ENCODE measurements around the gene ISLR2. TPM values are rescaled to one million over a fixed set of nuclear protein-coding genes. Genes with fewer than 3 reads are reported as not detected.
"Not testable (repeated sequence)": the region's sequence is repeated elsewhere in the genome, so short reads cannot be mapped to it uniquely, and the experiment has no call there.

The ISLR2 gene, protein sequence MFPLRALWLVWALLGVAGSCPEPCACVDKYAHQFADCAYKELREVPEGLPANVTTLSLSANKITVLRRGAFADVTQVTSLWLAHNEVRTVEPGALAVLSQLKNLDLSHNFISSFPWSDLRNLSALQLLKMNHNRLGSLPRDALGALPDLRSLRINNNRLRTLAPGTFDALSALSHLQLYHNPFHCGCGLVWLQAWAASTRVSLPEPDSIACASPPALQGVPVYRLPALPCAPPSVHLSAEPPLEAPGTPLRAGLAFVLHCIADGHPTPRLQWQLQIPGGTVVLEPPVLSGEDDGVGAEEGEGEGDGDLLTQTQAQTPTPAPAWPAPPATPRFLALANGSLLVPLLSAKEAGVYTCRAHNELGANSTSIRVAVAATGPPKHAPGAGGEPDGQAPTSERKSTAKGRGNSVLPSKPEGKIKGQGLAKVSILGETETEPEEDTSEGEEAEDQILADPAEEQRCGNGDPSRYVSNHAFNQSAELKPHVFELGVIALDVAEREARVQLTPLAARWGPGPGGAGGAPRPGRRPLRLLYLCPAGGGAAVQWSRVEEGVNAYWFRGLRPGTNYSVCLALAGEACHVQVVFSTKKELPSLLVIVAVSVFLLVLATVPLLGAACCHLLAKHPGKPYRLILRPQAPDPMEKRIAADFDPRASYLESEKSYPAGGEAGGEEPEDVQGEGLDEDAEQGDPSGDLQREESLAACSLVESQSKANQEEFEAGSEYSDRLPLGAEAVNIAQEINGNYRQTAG
- not detected in 3 replicates for polyA plus RNA-seq
- polyA plus RNA-seq (2011; ENCODE audit: low read depth), result not detected
- not detected in 2 replicates for polyA plus RNA-seq (2011; cell fraction: cytosol; rRNA removed)
- 0.03 TPM in 1 of 2 replicates, not detected in the other for polyA plus RNA-seq (2011; cell fraction: nucleus; rRNA removed)
- polyA plus RNA-seq (2012; ENCODE audit: low replicate concordance), result not detected in 2 replicates
- not detected in 3 replicates for polyA minus RNA-seq
- polyA minus RNA-seq (2011; cell fraction: cytosol; rRNA and poly(A)+ RNA removed), result not detected
- polyA minus RNA-seq (2011; cell fraction: nucleus; rRNA and poly(A)+ RNA removed), result not detected in 2 replicates

DNA sequence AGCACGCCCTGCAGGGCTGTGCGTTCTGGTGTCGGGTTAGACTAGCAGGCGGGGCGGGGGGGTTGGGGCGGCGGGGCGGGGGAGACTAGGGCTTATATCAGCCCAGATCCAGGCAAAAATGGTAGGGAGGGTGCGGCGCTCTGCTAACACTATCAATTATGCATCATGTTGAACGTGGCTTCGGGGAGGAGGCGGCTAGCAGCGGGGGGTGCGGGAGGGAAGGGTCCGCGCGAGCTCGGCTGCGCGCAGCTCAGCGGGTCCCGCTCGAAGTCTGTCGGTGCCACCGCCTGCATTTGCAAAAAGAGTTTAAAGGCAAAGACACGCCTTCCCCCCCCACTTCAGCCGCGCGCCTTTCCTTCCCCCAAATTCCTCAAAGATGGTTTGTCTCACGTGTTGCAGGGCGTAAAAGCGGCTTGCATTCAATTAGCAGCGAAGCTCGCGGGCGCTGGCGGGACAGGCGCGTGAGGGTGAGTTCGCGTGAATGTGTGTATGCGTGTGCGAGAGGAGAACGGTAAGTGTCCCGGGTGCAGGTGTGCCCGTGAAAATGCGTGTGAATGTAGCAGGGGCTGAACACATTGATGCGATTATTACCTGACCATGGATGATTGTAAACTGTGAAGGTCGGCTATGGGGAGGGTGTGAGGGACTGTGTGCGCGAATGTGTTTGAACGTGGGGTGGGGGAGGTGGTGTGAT lies at the start of gene ISLR2:
TSS of gene ISLR2 (plus strand) at position 432 of the 694 bp plus-strand sequence. CDS start 2,169 bp downstream, outside the sequence.
- peaks cover 78% of the 10 kb centered on the region for H3K27me3 ChIP-seq (ENCODE audit: control insufficient read depth, extremely low read depth, insufficient read depth, low read length)
- no peaks in the 10 kb centered on the region for H3K9me1 ChIP-seq (ENCODE audit: control insufficient read depth, extremely low read depth, insufficient read depth, low read length)
- no peaks in the 10 kb centered on the region for H3K9me3 ChIP-seq (ENCODE audit: control insufficient read depth, low read depth, low read length)
- no peak for DNase-seq (ENCODE audit: low read depth, low spot score)
- no peak within 1 kb of the TSS for H3K27ac ChIP-seq (ENCODE audit: control insufficient read depth, insufficient read depth, low read length)
- H3K4me3 ChIP-seq (ENCODE audit: control insufficient read depth in 2 of 3, extremely low read depth in 1 of 3, insufficient read depth in 2 of 3, low read depth in 1 of 3, low read length in 3 of 3), result no peak within 1 kb of the TSS
- H3K9ac ChIP-seq (ENCODE audit: control insufficient read depth, extremely low read depth, insufficient read depth, low read length), result no peak within 1 kb of the TSS
- TF ChIP-seq EZH2 (IDR thresholded peaks at IDR 0.05; ENCODE audit: low read length), result peak; percentile 90
- TF ChIP-seq, protein P1, sequence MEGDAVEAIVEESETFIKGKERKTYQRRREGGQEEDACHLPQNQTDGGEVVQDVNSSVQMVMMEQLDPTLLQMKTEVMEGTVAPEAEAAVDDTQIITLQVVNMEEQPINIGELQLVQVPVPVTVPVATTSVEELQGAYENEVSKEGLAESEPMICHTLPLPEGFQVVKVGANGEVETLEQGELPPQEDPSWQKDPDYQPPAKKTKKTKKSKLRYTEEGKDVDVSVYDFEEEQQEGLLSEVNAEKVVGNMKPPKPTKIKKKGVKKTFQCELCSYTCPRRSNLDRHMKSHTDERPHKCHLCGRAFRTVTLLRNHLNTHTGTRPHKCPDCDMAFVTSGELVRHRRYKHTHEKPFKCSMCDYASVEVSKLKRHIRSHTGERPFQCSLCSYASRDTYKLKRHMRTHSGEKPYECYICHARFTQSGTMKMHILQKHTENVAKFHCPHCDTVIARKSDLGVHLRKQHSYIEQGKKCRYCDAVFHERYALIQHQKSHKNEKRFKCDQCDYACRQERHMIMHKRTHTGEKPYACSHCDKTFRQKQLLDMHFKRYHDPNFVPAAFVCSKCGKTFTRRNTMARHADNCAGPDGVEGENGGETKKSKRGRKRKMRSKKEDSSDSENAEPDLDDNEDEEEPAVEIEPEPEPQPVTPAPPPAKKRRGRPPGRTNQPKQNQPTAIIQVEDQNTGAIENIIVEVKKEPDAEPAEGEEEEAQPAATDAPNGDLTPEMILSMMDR (optimal IDR thresholded peaks at IDR 0.05 in 1 of 3, IDR thresholded peaks at IDR 0.05 in 1 of 3, conservative IDR thresholded peaks at IDR 0.05 in 1 of 3; ENCODE audit: extremely low read depth in 1 of 3, insufficient read depth in 2 of 3, low read length in 3 of 3), result no peak
- no peak for FAIRE-seq
- H3K4me2 ChIP-seq (ENCODE audit: control insufficient read depth, extremely low read depth, insufficient read depth, low read depth, low read length), result no peak within 1 kb of the TSS
- H2AFZ ChIP-seq (ENCODE audit: control insufficient read depth, low read length), result no peak within 1 kb of the TSS
- H4K20me1 ChIP-seq (ENCODE audit: control insufficient read depth, extremely low read depth, insufficient read depth, low read length), result peaks cover 4% of the 10 kb centered on the region
- H3K4me1 ChIP-seq (ENCODE audit: control insufficient read depth, extremely low read depth, insufficient read depth, low read length), result peaks cover 5% of the 10 kb centered on the region
- no peaks in the 10 kb centered on the region for H3K79me2 ChIP-seq (ENCODE audit: control insufficient read depth, insufficient read depth, low read length)
- dilution Hi-C loops (cut with MboI; ENCODE audit: extremely low pct_ligation_motif_present, low sequenced_read_pairs), result no loop called here
- H3K36me3 ChIP-seq (ENCODE audit: control insufficient read depth in 2 of 2, extremely low read depth in 1 of 2, insufficient read depth in 2 of 2, low read length in 2 of 2), result no peaks in the 10 kb centered on the region

DNA sequence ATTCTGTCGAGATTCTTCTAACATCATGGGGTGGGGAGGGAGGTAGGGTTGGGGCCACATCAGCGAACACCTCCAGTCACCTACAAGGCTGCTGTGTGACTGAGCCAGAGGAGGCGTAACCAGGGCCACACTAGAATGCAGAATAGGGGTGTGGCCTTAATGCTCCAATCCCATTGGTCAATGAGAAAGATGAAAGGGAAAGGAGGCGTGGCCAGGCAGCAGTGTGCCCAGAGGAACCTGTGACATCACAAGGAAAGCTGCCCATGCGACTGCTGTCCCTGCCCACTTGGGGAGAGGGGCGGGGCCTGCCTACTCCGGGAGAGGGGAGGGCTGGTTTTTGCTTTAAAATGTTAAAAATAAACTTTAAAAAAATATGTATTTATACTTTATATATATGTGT lies 47.9 kb upstream of the ISLR2 start, which contains the start of gene GOLGA6A:
TSS of gene GOLGA6A (minus strand) at position 101 of the 400 bp plus-strand sequence. CDS start at position 60, 41 bp downstream.
- FAIRE-seq; H3K9ac ChIP-seq (ENCODE audit: control insufficient read depth, extremely low read depth, insufficient read depth, low read length); H3K4me3 ChIP-seq (ENCODE audit: control insufficient read depth in 2 of 3, extremely low read depth in 1 of 3, insufficient read depth in 2 of 3, low read depth in 1 of 3, low read length in 3 of 3); H3K36me3 ChIP-seq (ENCODE audit: control insufficient read depth in 2 of 2, extremely low read depth in 1 of 2, insufficient read depth in 2 of 2, low read length in 2 of 2); H3K79me2 ChIP-seq (ENCODE audit: control insufficient read depth, insufficient read depth, low read length); H3K9me3 ChIP-seq (ENCODE audit: control insufficient read depth, low read depth, low read length); dilution Hi-C loops (cut with MboI; ENCODE audit: extremely low pct_ligation_motif_present, low sequenced_read_pairs); DNase-seq (ENCODE audit: low read depth, low spot score); H3K27ac ChIP-seq (ENCODE audit: control insufficient read depth, insufficient read depth, low read length); H3K27me3 ChIP-seq (ENCODE audit: control insufficient read depth, extremely low read depth, insufficient read depth, low read length); H2AFZ ChIP-seq (ENCODE audit: control insufficient read depth, low read length); H3K4me1 ChIP-seq (ENCODE audit: control insufficient read depth, extremely low read depth, insufficient read depth, low read length); H4K20me1 ChIP-seq (ENCODE audit: control insufficient read depth, extremely low read depth, insufficient read depth, low read length); H3K4me2 ChIP-seq (ENCODE audit: control insufficient read depth, extremely low read depth, insufficient read depth, low read depth, low read length); H3K9me1 ChIP-seq (ENCODE audit: control insufficient read depth, extremely low read depth, insufficient read depth, low read length): not testable (repeated sequence)

DNA sequence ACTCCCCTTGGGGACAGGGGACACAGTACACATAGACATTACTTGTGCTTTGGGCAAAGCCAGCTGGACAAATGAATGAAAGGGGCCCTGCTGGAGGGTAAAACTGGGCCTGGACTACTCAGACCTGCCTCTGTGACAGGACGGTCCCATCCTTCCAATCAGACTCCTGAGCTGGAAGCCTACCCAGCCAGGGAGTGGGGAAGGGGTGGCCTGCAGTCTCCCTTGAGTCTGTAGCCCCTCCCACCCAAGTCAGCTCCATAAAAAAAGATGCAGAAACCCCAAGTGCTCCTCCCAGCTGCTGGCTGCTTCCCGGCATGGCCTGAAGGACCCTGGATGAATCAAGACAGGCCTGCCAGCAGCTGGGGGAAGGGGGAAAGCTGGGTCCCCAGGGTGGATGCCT lies 35.8 kb upstream of the ISLR2 start:
- H3K9me3 ChIP-seq (ENCODE audit: control insufficient read depth, low read depth, low read length); H2AFZ ChIP-seq (ENCODE audit: control insufficient read depth, low read length); H3K4me3 ChIP-seq (ENCODE audit: control insufficient read depth in 2 of 3, extremely low read depth in 1 of 3, insufficient read depth in 2 of 3, low read depth in 1 of 3, low read length in 3 of 3); H3K4me1 ChIP-seq (ENCODE audit: control insufficient read depth, extremely low read depth, insufficient read depth, low read length); H3K27me3 ChIP-seq (ENCODE audit: control insufficient read depth, extremely low read depth, insufficient read depth, low read length); H3K9ac ChIP-seq (ENCODE audit: control insufficient read depth, extremely low read depth, insufficient read depth, low read length); H3K79me2 ChIP-seq (ENCODE audit: control insufficient read depth, insufficient read depth, low read length); dilution Hi-C loops (cut with MboI; ENCODE audit: extremely low pct_ligation_motif_present, low sequenced_read_pairs); H4K20me1 ChIP-seq (ENCODE audit: control insufficient read depth, extremely low read depth, insufficient read depth, low read length); H3K4me2 ChIP-seq (ENCODE audit: control insufficient read depth, extremely low read depth, insufficient read depth, low read depth, low read length); H3K9me1 ChIP-seq (ENCODE audit: control insufficient read depth, extremely low read depth, insufficient read depth, low read length); DNase-seq (ENCODE audit: low read depth, low spot score); FAIRE-seq; H3K36me3 ChIP-seq (ENCODE audit: control insufficient read depth in 2 of 2, extremely low read depth in 1 of 2, insufficient read depth in 2 of 2, low read length in 2 of 2); H3K27ac ChIP-seq (ENCODE audit: control insufficient read depth, insufficient read depth, low read length): not testable (repeated sequence)
